HG02623 (cell line): ENCODE results near the gene MYH3.
"Not testable (repeated sequence)": the region's sequence is repeated elsewhere in the genome, so short reads cannot be mapped to it uniquely, and the experiment has no call there.

ENCODE experiments used
- ATAC-seq: cut with Tn5 transposase; IDR thresholded peaks from one replicate; pipeline ENCODE4 v1.9.1; 2021; ENCODE audit warnings: moderate library complexity; ENCODE audit not compliant: unreplicated experiment

MYH3 gene

DNA sequence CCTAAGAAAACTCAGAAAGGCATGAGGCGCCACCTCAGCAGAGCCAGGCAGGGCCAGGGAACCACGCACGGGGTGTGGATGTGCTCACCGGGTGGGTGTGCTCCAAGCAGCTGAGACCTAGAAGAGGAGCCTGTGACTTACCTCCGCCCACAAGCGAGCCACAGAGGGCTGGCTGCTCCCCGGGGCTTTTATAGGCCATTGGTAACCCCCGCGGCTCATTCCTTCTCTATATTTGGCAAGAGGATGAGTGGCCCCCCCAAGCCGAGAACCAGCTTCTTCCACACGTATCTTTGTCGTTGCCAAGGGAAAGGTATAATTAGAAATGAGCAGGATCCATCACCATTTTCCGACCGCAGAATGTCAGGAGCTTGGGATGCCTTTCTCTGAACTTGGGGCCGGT lies at the start of gene MYH3:
TSS of gene MYH3 (minus strand) at position 162 of the 400 bp plus-strand sequence. CDS start 2,245 bp downstream, outside the sequence.
- no peak for ATAC-seq

DNA sequence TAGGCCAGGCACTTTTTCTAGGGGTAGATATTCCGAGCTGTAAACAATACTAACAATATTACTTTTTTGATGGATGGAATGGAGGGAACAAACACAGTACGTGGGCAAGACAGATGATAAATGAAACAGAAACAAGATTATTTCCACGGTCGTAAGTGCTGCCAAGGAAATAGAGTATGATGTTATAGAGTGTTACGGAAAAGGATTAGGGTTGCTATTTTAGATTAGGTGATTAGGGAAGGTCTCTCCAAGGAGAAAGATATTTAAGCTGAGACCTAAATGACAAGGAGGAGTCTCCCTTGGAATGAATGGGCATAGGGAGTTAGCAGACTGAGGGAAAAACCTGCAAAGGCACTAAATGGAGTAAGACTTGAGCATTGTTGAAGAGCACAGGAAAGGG lies 48.6 kb upstream of the MYH3 start:
- no peak for ATAC-seq

DNA sequence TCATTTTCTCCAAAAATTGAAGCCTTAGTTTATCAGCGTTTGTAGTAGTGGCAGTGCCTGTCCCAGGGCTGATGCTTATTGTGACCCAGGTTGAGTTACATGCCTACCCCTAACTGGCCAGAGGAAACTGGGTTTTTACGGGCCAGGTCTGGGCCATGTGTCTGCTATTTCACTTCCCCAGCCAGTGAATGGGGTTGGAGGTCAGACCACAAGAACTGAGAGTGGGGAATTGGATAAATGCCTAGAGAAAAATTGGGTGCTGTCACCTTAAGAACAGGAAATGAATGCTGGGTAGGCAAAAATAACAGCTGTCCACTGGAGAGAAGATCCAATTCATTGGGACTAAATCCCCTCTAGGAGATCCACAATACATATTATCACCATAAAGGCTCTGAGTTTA lies 45.5 kb upstream of the MYH3 start:
- ATAC-seq, result no peak

DNA sequence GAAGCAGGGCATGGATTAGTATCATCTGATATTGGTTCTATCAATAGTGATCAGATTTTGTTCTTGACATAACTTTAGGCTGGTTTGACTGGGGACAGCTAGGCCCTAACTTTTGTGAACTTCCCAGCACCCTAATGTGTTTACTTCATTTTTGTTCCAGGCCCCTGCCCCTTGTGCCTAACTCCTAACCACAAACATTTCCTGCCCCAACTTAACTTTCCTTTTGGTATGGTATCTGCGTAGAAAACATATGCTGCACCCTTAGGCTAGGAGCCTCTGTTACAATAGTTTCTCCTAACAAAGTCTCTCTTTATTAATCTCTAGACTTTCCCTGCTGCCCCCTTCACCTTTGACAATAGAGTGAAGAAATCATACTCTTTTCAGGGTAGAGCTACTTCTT lies 42.7 kb upstream of the MYH3 start:
- ATAC-seq, result no peak

DNA sequence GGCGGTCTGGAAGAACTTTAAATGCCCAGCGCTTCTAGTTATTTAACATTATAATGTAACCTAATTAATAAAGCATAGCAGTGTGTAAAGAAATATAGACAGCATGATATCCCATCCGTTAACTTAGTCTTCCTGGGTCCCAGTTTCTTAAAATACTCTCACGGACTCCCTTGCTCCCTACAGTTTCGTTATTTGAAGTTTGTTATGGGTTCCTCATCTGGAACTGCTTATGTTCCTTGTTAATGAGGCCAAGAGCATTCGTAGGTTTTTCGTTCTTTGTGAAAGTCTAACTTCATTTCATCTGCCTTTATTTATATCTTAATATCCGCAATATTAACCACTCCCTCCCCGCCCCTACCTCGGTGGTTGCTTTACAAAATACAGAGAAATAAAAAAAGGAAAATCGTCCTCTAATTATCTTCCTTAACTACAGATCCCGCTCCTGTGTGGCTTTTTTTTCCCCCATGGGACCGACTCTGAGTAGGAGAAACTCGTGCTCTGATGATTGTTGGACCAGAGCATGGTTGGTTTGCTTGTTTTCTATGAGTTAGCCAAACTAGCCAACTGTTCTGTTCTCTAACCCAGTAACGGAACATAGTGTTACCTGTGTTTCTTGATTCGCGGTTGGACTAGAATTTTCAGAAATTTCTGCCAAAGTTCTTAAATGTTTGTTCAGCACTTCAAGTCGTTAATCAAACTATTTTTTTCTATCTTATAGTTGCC lies 41.1 kb upstream of the MYH3 start:
- ATAC-seq, result no peak

DNA sequence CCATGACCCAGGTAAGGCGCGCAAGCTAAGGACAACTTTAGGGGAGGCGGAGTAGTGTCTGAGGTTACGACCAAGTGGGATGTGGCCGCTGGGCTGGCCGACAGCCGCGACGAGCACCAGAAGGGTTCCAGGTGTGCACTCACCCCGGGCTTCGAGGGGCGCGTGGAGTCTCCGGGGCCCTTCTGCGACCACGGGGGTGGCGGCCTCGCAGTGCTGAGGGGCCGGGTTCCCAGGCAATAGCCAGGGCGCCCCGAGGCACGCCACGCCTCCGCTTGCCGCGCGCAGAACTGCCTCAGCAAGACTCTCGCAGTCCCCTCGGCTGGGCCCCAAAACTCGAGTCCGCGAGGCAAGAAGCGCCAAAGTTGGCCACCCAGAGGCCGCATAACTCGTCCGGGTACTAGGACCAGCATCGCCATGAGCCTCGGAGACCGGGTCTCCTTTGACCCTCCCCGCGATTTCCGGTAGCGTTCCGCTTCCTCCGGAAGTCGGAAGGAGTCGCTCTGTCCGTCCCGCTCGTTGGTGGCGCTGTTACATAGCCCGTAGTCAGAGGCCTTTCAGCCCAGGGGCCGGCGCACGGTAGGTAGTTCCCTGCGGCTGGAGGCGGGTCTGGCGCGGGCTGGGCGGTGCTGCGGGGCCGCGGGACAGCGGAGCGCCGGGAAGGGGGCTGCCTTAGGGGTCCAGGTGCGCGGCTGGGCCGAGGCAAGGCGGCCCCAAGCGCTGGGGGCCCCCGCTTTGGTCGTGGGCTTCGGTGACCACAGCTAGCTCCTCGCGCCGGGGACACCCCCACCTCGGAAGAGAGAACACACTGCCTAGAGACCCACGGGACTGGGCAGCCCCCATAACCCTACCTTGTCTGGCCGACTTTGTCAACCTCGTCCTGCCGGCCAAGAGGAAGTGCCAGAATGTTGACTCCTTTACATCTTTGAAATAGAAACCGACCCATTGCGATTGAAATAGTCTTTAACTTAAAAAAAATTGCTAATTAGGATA lies 40.3 kb upstream of the MYH3 start, which contains the start of the genes ADPRM and SCO1:
TSS of gene ADPRM (plus strand) at position 503 of the 990 bp plus-strand sequence. CDS start 7,333 bp downstream, outside the sequence.
TSS of gene SCO1 (minus strand) at position 442 of the 990 bp plus-strand sequence. CDS start at position 416, 26 bp downstream.
- peak; percentile 93 for ATAC-seq

DNA sequence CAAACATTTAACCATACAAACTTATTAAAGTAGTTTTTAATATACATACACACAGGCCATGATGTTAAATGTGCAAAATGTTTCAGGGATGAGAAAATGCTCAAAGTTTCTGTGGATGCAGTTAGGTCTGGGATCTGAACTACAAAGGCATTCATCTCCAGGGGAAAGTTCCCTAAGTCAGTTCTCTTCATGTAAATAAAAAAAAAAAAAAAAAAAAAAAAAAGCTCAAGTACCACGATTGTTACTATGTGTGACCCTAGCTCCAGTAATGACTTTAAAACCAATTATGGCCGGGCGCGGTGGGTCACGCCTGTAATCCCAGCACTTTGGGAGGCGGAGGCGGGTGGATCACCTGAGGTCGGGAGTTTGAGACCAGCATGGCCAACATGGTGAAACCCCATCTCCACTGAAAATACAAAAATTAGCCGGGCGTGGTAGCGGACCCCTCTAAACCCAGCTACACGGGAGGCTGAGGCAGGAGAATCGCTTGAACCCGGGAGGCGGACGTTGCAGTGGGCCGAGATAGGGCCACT lies 38.8 kb upstream of the MYH3 start:
- ATAC-seq, result not testable (repeated sequence)

DNA sequence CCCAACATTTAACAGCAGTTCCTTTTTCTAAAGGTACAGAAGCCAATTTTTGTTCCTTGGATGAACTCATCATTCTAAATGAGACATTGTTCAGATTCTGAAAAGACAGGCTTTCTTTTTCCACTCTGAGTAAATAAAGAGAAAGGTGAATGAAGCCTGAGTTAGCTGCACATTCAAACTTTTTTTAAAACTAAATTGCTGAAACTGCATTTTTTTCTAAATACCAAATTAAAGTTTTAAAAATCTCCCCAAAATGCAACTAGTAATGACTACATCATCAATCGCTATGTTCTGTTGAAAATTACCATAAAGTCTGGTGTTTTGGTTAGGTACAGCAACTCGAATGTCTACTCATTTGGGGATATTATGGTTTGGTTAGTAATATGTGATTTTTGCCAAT lies 30.4 kb upstream of the MYH3 start:
- no peak for ATAC-seq

DNA sequence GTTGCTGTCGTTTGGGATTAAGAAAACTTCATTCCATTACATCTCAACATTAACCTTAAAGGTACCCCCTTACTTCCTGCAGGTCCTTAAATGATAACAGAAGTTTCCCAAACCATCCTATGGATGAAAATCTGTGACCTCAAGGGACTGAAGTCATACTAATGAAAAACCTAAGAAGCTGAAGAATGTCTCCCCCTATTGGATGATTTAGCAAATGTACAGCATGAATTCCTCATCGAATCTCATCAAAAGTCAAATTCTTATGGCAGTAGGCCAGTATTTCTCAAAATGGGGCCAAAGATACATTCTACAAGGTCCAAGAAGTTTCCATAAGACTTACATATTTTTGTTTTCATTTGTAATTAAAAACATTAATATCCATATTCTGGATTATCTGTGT lies 26.7 kb upstream of the MYH3 start:
- ATAC-seq, result no peak

DNA sequence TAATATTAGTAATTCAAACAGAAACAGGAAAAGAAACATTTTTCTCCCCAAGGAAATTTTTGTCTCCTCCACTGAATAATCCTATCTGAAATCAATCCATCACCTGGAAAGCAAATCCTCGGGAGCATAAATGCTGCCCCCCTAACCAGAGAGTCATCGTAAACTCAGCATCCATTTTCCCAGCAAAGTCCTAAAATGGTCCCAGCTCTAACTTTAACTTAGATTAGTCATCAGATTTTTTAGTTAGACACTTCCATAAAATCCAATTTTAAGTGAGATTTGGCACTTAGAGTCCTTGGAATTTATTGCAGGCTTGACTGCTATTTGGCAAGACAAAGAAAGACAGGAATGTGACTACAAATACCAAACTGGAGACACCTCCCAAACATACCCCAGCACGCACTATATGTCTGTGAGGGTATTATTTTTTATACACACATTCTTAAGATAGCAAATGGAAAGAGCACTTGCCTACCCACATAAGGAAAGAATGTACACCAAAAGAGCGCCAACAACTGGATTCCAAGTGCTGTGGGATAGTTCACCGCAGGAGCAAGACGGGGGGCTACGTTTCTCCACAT lies 24.8 kb upstream of the MYH3 start:
- no peak for ATAC-seq

DNA sequence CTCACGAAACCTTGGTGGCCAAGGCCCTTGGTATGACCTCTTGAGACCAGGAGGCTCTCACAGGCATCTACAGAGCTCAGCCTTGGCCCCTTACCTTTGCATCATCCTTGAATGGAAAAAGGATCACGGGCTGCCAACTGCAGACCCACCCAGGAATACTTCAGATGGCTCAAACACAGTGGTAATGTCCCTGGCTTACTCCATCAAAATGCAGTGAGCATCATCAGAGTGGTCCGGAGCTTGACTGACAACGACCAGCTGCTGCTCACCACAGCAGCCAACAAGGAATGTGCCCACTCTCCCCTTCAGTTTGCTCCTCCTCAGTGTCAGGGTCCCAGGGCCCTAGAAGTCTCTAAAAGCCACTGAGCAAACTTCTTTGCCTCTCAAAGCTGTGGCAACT lies 17.6 kb upstream of the MYH3 start:
- ATAC-seq, result no peak

DNA sequence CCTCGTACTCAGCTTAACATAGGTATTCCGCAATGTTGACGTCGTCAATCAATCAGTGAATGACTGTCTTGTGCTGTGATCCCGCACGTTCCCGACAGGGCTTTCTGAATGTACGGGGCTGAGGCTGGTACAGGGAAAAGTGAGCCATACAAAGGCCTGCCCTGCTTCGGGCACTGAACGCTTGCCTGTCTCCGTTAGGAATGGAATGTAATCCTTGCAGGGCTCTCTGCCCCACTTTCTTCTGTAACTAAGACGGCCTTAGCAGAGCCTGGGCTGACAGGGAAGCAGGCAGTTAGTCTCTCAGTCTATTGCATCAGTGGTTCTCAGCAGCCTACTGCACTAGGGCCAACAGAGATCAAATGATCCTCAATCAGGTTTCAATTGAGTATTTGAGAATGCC lies 16.2 kb upstream of the MYH3 start:
- no peak for ATAC-seq

DNA sequence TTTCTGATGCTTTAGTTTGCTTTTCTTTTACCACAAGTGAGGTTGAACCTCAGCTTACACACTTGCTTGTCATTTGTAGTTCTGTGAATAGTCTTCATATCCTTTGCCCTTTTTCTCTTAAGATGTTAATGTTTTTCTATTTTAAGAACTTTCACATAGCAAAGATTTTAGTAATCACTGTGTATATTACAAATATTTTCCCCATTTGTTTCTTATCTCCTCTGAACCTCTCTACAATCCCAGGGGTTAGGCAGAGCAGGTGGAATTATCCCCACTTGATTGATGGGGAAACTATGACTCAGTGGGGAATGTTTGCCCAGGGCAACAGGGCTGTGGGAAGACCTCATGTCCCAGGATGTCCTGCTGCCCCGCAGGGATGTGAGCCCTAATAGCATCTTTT lies 11.7 kb upstream of the MYH3 start:
- no peak for ATAC-seq

DNA sequence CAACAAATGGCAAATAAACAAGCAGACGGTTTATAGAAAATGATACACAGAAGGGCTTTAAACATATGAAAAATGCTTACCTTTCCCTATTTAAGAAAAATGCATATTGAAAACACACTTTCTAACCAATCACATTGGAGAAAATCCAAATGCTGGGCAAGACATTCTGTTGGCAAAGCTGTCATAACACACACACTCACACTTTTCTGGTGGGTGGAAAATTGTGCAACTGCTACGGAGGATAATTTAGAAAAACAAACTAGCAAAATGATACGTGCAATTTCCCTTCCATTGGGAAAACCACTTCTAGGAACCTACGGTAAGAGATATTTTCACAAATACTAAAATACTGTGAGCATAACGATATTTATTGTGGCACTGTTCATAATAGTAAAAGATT lies 9.8 kb upstream of the MYH3 start:
- ATAC-seq, result no peak

DNA sequence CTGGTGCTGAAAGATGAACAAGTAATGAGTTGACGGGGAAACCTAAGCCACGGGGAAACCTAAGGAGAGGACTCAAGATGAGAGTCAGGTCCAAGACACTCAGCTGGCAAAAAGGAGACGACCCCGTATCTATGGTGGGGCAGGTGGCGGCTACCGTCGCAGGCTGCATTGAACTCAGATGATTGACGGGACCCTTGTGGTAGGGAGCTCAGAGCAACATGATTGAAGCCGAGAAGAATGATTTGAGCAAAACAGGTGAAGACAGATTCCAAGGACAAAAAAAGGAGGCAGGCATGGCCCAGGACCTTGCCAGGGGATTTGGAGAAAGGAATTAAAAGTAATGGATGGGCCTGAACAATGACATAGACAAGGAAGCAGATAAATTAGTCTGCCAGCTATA lies 7.5 kb upstream of the MYH3 start:
- no peak for ATAC-seq

DNA sequence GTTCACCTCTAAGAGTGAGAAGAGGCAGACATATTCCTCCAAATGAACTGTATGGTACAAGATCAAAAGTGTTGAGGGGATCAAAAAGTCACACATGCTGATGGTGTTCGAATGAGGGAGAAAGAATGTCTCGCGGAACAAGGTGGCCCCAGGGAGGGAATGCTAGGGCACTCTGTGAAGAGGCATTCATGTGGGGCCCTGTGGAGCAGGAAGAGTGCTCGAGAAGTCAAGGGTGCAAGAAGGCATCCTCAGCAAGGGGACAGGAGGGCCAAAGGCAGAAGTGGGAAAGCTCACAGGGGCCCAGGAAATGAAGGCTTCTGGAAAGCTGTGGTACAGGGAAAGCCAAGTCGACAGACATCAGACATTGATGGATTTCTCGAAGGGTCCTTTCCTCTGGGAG lies 6.1 kb upstream of the MYH3 start:
- no peak for ATAC-seq

DNA sequence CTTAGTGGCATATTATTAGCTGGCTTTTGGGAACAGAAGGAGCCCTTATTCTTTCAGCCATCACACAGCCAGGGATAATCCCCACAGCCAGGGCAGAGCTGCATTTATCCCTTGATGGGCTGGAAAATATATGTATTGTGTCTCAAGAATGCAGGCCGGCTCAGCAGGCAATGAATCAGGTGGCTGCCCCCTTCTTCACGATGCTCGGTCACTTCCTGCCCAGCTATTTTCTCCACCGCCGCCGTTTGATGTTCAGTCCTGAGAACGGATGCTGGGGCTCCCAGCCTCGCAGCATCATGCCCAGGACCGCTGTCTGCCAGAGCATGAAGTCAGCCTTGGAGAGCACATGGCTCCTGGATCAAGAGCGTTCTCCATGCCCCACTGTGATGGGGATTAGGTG lies 4.3 kb upstream of the MYH3 start:
- no peak for ATAC-seq

DNA sequence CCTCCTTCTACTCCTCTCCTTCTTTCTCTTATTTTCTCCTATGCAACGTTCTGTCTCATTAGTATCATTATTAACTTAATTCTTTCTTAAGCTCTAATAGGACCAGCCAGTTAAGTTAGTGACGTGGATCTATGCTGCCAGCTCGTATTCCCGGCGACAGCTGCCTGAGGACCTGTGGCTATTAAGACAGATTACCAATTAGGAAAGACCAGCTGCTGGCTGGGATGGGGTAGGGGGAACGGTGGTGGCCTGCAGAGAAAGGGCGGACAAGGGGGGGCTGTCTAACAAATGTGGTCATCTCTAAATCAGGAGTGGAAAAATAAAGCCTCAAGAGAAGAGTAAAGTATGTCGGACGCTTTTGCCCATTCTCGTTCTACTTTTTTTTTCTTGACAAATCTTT lies 770 bp upstream of the MYH3 start:
- ATAC-seq, result no peak

DNA sequence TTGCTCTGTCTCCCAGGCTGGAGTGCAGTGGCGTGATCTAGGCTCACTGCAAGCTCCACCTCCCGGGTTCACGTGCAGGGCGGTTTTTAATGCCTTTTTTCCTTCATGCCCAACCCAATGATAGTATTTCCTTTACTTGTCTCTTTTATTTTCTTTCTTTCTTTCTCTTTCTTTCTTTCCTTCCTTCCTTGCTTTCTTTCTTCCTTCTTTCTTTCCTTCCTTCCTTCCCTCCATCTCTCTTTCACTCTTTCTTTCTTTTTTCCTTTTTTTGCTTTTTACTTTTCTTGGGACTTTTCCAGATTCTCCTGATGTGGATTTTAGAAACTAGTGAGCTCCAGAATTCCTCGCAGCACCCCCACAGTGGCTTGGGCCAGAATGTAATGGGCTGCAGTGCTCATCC lies 3.1 kb downstream of the MYH3 start:
- ATAC-seq, result no peak

DNA sequence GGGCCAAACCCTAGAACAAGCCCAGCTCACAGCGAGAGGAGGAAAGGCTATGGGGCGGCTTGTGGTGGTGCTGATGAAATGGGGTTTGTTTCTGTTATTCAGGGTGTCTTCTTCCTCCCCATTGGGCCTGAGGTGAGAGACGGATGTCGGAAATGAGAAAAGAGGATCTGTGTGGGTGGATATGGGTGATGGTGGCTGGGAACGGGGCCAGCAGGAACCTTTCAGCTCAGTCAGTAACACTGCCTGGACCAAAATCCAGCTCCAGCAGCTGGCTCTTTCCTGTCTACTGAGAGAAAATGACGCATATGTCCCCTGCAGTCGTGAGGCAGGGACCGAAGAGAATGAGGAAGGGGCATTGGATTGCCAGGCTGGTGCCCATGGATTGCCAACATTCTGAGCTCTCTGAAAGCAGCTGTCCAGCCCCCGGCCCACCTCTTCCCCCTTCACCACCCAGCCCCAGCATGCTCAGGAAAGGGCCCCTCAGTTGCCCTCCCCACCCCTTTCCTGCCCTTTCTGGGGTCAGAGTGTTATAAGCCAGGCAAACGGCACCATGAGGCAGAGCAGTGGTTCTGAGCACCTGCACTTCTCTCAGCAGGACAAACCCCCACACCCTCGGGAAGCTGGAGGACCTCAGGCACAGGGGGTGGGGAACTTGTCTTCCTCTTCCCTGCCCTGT lies 4.0 kb downstream of the MYH3 start:
- ATAC-seq, result no peak

DNA sequence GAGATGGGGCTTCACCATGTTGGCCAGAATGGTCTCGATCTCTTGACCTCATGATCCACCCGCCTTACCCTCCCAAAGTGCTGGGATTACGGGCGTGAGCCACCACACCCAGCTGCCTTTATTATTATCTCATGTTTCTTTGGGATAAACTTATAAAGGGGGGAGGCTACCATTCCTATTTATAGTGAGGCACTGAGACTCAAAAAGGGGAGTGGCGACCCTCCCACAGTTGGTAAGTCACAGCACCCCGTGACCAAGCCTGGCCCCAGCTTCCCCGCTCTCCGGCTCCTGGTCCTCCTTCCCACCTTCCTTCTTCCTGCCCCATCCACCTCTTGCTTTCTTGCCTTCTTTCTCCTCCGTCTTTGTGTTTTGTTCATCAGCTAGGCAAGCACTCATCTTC lies 5.2 kb downstream of the MYH3 start:
- ATAC-seq, result no peak
